GM21619 (cell line): ENCODE data around the gene TOX3.

ENCODE experiments used
- ATAC-seq: cut with Tn5 transposase; IDR thresholded peaks from one replicate; pipeline ENCODE4 v1.9.1; 2021; ENCODE audit not compliant: unreplicated experiment

The TOX3 gene

GRCh38 chr16:52404546-52404945 lies 142.4 kb downstream of the TOX3 start:
- ATAC-seq: no peak

GRCh38 chr16:52399116-52399515 lies 147.8 kb downstream of the TOX3 start:
- no peak for ATAC-seq

- no peak for ATAC-seq
Observed at GRCh38 chr16:52398491-52398960, 148.4 kb downstream of the TOX3 start.

GRCh38 chr16:52398021-52398420 lies 148.9 kb downstream of the TOX3 start:
- ATAC-seq: no peak

- ATAC-seq: no peak
Observed at GRCh38 chr16:52393448-52393847, 153.5 kb downstream of the TOX3 start.

- no peak for ATAC-seq
Observed at GRCh38 chr16:52389045-52389444, 157.9 kb downstream of the TOX3 start.
